CD14-positive monocyte (primary cell): ENCODE measurements around the gene TXNRD1. TPM values are rescaled to one million over a fixed set of nuclear protein-coding genes. Genes with fewer than 3 reads are reported as not detected.

Experiments
- DNase-seq, 3 donors: peaks; one replicate each; pipeline ENCODE4 v3.0.0-alpha.2; 2011 to 2022
- H2AFZ ChIP-seq: 2 replicates; pipeline ENCODE4 v1.6.0; 2012; ENCODE audit warnings: mild to moderate bottlenecking, low read depth, low read length, inconsistent platforms; ENCODE audit not compliant: insufficient read depth, poor library complexity, severe bottlenecking
- H3K27ac ChIP-seq, 2 donors: 1 replicate in 1 of 2; 2 replicates in 1 of 2; pipeline ENCODE4 v1.5.1; 2012 to 2013; ENCODE audit warnings: low read length in 2 of 2, control low read depth in 1 of 2, inconsistent platforms in 1 of 2, low read depth in 1 of 2, mild to moderate bottlenecking in 1 of 2
- H3K27me3 ChIP-seq, 2 donors: one replicate each; pipeline versions ENCODE4 v1.6.0 to v1.6.1; 2011 to 2013; ENCODE audit warnings: low read length in 2 of 2; ENCODE audit not compliant: control insufficient read depth in 2 of 2, insufficient read depth in 2 of 2
- H3K36me3 ChIP-seq, 2 donors: replicated peaks in 1 of 2; 1 replicate in 1 of 2; 2 replicates in 1 of 2; pipeline versions ENCODE4 v1.5.1 to v1.6.1; 2012 to 2013; ENCODE audit warnings: low read length in 2 of 2, control low read depth in 1 of 2, inconsistent platforms in 1 of 2, mild to moderate bottlenecking in 1 of 2; ENCODE audit not compliant: insufficient read depth in 2 of 2, control insufficient read depth in 1 of 2
- H3K4me1 ChIP-seq, 2 donors: 1 replicate in 1 of 2; 2 replicates in 1 of 2; pipeline versions ENCODE4 v1.5.1 to v1.6.1; 2012 to 2013; ENCODE audit warnings: low read length in 2 of 2, control low read depth in 1 of 2, inconsistent platforms in 1 of 2, mild to moderate bottlenecking in 1 of 2, moderate library complexity in 1 of 2; ENCODE audit not compliant: insufficient read depth in 2 of 2, control insufficient read depth in 1 of 2
- H3K4me2 ChIP-seq: replicated peaks from 2 replicates; pipeline ENCODE3; 2012; ENCODE audit warnings: low read length, moderate library complexity, mild to moderate bottlenecking; ENCODE audit not compliant: poor library complexity, severe bottlenecking; ENCODE audit errors: extremely low read depth
- H3K4me3 ChIP-seq, 3 experiments: fragments of 200-600 bp in 1 of 3; sonication (generic) in 1 of 3; replicated peaks in 1 of 3; 1 replicate in 2 of 3; 2 replicates in 1 of 3; pipeline ENCODE4 v1.5.1; 2011 to 2013; ENCODE audit warnings: low read length in 3 of 3, mild to moderate bottlenecking in 3 of 3, control low read depth in 2 of 3, low read depth in 2 of 3, inconsistent platforms in 1 of 3, moderate library complexity in 1 of 3
- H3K79me2 ChIP-seq: 2 replicates; pipeline ENCODE4 v1.6.0; 2012; ENCODE audit warnings: mild to moderate bottlenecking, control low read depth, inconsistent platforms, low read length, moderate library complexity; ENCODE audit not compliant: insufficient read depth
- H3K9ac ChIP-seq: 2 replicates; pipeline ENCODE4 v1.6.0; 2017; ENCODE audit warnings: low read length, mild to moderate bottlenecking; ENCODE audit not compliant: insufficient read depth, poor library complexity, severe bottlenecking
- H3K9me3 ChIP-seq, 2 donors: replicated peaks in 1 of 2; 1 replicate in 1 of 2; 2 replicates in 1 of 2; pipeline versions ENCODE4 v1.5.1 to v1.6.1; 2012 to 2013; ENCODE audit warnings: low read length in 2 of 2, control low read depth in 1 of 2; ENCODE audit not compliant: control insufficient read depth in 1 of 2, insufficient read depth in 1 of 2
- H4K20me1 ChIP-seq: 2 replicates; pipeline ENCODE4 v1.6.0; 2012; ENCODE audit warnings: mild to moderate bottlenecking, low read length, control low read depth, moderate library complexity; ENCODE audit not compliant: insufficient read depth
- H3K27ac Mint-ChIP-seq, 7 donors: one replicate each; pipeline ENCODE4 v1.8.0; 2020; ENCODE audit warnings: mild to moderate bottlenecking in 7 of 7, mixed read lengths in 7 of 7, moderate library complexity in 6 of 7, inconsistent platforms in 2 of 7
- H3K27me3 Mint-ChIP-seq, 3 donors: one replicate each; pipeline ENCODE4 v1.8.0; 2021 to 2022; ENCODE audit warnings: low read depth in 3 of 3, mild to moderate bottlenecking in 3 of 3, mixed read lengths in 3 of 3, moderate library complexity in 3 of 3, inconsistent platforms in 1 of 3
- H3K36me3 Mint-ChIP-seq, 2 donors: one replicate each; pipeline ENCODE4 v1.8.0; 2020; ENCODE audit warnings: mixed read lengths in 2 of 2, inconsistent platforms in 1 of 2, mild to moderate bottlenecking in 1 of 2
- H3K4me1 Mint-ChIP-seq: one replicate; pipeline ENCODE4 v1.8.0; 2020; ENCODE audit warnings: mild to moderate bottlenecking, mixed read lengths
- H3K4me3 Mint-ChIP-seq, 2 donors: one replicate each; pipeline ENCODE4 v1.8.0; 2020; ENCODE audit warnings: mild to moderate bottlenecking in 2 of 2, mixed read lengths in 2 of 2, moderate library complexity in 1 of 2
- H3K9me3 Mint-ChIP-seq, 7 donors: one replicate each; pipeline ENCODE4 v1.8.0; 2020 to 2022; ENCODE audit warnings: mixed read lengths in 7 of 7, mild to moderate bottlenecking in 6 of 7, moderate library complexity in 6 of 7, inconsistent platforms in 2 of 7
- CTCF ChIP-seq: fragments of 200-600 bp; IDR thresholded peaks from one replicate; pipeline ENCODE4 v1.8.0; 2022; ENCODE audit warnings: antibody characterized with exemption, mild to moderate bottlenecking
- WGBS: methylation state at CpG from one replicate; pipeline ENCODE4 v1.1.5; 2013; ENCODE audit warnings: missing lambda C conversion rate; ENCODE audit not compliant: insufficient coverage; 5-methylcytosine and 5-hydroxymethylcytosine counted together
- intact Hi-C, 2 donors: fragments of 100-400 bp; cut with micrococcal nuclease; formaldehyde crosslinking; loops; one replicate each; pipeline versions ENCODE4 v1.15.0 to v1.15.1; 2023
- polyA plus RNA-seq, 3 donors: library from polyadenylated mRNA; depleted of rRNA in 1 of 3; unstranded in 2 of 3; stranded (reverse) in 1 of 3; fragments of 300-500 nt in 2 of 3; fragments of >200 nt in 1 of 3; fragmentation: Illumina TruSeq in 2 of 3; gene quantifications; 1 replicate in 2 of 3; 2 replicates in 1 of 3; pipeline ENCODE4 v1.2.3, GENCODE V29; 2012 to 2021

The TXNRD1 gene
- polyA plus RNA-seq, 3 donors = 26.9 to 46.1 (median 29.2) TPM

- no peaks in the 10 kb centered on the region for H3K9me3 ChIP-seq
- H3K4me2 ChIP-seq = no peak overlapping the region
- H4K20me1 ChIP-seq = peaks cover 87% of the 10 kb centered on the region
- H3K79me2 ChIP-seq = peaks cover 89% of the 10 kb centered on the region
- H3K9me3 Mint-ChIP-seq = peaks cover 0 to 2% (median 0%) of the 10 kb centered on the region in 7 donors
- DNase-seq = no peak
- H3K27me3 Mint-ChIP-seq = no peaks in the 10 kb centered on the region
- H3K4me3 Mint-ChIP-seq = no peak overlapping the region
- no peak overlapping the region for H3K4me3 ChIP-seq
- peaks cover 22 to 75% of the 10 kb centered on the region in 2 donors for H3K36me3 ChIP-seq
- H3K27me3 ChIP-seq = no peaks in the 10 kb centered on the region
- H3K27ac Mint-ChIP-seq = peak overlapping the region in 4 of 7 donors; percentile 35 to 79 (median 71)
- H3K4me1 ChIP-seq = peaks cover 5% of the 10 kb centered on the region in 2 donors
- H3K36me3 Mint-ChIP-seq = peaks cover 35 to 74% of the 10 kb centered on the region in 2 donors
- H2AFZ ChIP-seq = no peak overlapping the region
- WGBS = 90% methylated on average over 5 of the region's 9 CpGs
- H3K9ac ChIP-seq = no peak overlapping the region
- peak overlapping the region in 1 of 2 donors; percentile 70 for H3K27ac ChIP-seq
- H3K4me1 Mint-ChIP-seq = peaks cover 22% of the 10 kb centered on the region
- TF ChIP-seq CTCF = no peak
- intact Hi-C loops = loop anchor here in 1 of 2 donors (5.0 kb wide), 1 partner anchor 78 kb away; the partner anchor contains the start of gene TXNRD1
Measured at GRCh38 chr12:104294927-104295668, 79.5 kb downstream of the TXNRD1 start.

GRCh38 chr12:104295954-104296353, 80.4 kb downstream of the TXNRD1 start:
- Histone ChIP-seq H3K9me3 (no peaks in the 10 kb centered on the region), H3K4me1 (peaks cover 5 to 12% of the 10 kb centered on the region in 2 donors), H3K27me3 (no peaks in the 10 kb centered on the region), H3K27ac (peak overlapping the region in 1 of 2 donors; percentile 70), H3K79me2 (peaks cover 89% of the 10 kb centered on the region), H3K4me3 (no peak overlapping the region), H3K36me3 (peaks cover 22 to 73% of the 10 kb centered on the region in 2 donors), H3K4me2 (no peak overlapping the region), H2AFZ (no peak overlapping the region), H4K20me1 (peaks cover 93% of the 10 kb centered on the region), H3K9ac (no peak overlapping the region)
- no peak for TF ChIP-seq CTCF
- no CpG with 5 or more reads among the region's 1 CpG for WGBS
- Mint-ChIP-seq H3K27ac (no peak overlapping the region), H3K4me1 (peaks cover 27% of the 10 kb centered on the region), H3K27me3 (no peaks in the 10 kb centered on the region), H3K36me3 (peaks cover 32 to 74% of the 10 kb centered on the region in 2 donors), H3K9me3 (peaks cover 0 to 2% (median 0%) of the 10 kb centered on the region in 7 donors), H3K4me3 (no peak overlapping the region)
- no peak for DNase-seq
- intact Hi-C loops = loop anchor here in 1 of 2 donors (5.0 kb wide), 1 partner anchor 79 kb away; the partner anchor contains the start of gene TXNRD1
